OCI-LY1 (cell line): ENCODE data around the gene FSTL3.
"Not testable (repeated sequence)": the region's sequence is repeated elsewhere in the genome, so short reads cannot be mapped to it uniquely, and the experiment has no call there.

Source experiments
- H2AFZ ChIP-seq: fragments of 200-600 bp; sonication (generic), shearing (Covaris generic); 2 replicates; pipeline ENCODE4 v1.6.0; 2014; ENCODE audit warnings: antibody characterized with exemption, mild to moderate bottlenecking, low read length
- H3F3A ChIP-seq: fragments of 200-600 bp; sonication (generic), shearing (Covaris generic); 2 replicates; pipeline ENCODE4 v1.6.0; 2014; ENCODE audit warnings: mild to moderate bottlenecking, antibody characterized with exemption, low read length, moderate library complexity; ENCODE audit not compliant: insufficient read depth
- H3K27ac ChIP-seq: fragments of 200-600 bp; sonication (generic); 2 replicates; pipeline ENCODE4 v1.5.1; 2014; ENCODE audit warnings: low read length, mixed run types, mild to moderate bottlenecking, low read depth; ENCODE audit not compliant: poor library complexity, severe bottlenecking
- H3K27me3 ChIP-seq: fragments of 200-600 bp; sonication (generic); 2 replicates; pipeline ENCODE4 v1.6.0; 2014; ENCODE audit warnings: antibody characterized with exemption, mild to moderate bottlenecking, low read length, moderate library complexity; ENCODE audit not compliant: insufficient read depth
- H3K36me3 ChIP-seq: fragments of 200-600 bp; sonication (generic); 2 replicates; pipeline ENCODE4 v1.6.1; 2014; ENCODE audit warnings: mild to moderate bottlenecking, antibody characterized with exemption, low read length, moderate library complexity, mixed read lengths; ENCODE audit not compliant: insufficient read depth
- H3K4me1 ChIP-seq: fragments of 200-600 bp; sonication (generic); 2 replicates; pipeline ENCODE4 v1.5.1; 2014; ENCODE audit warnings: mild to moderate bottlenecking, low read length, moderate library complexity; ENCODE audit not compliant: insufficient read depth, severe bottlenecking
- H3K4me2 ChIP-seq: fragments of 200-600 bp; sonication (generic), shearing (Covaris generic); 2 replicates; pipeline ENCODE4 v1.6.1; 2014; ENCODE audit warnings: low read length
- H3K4me3 ChIP-seq: fragments of 200-600 bp; sonication (generic); 2 replicates; pipeline ENCODE4 v1.5.1; 2014; ENCODE audit warnings: low read length, low read depth, mild to moderate bottlenecking, mixed read lengths; ENCODE audit not compliant: poor library complexity, severe bottlenecking
- H3K79me2 ChIP-seq: fragments of 200-600 bp; shearing (Covaris generic); 2 replicates; pipeline ENCODE4 v1.6.1; 2016; ENCODE audit warnings: mixed run types, low read length, mixed read lengths; ENCODE audit not compliant: insufficient read depth
- H3K9ac ChIP-seq: fragments of 200-600 bp; sonication (generic), shearing (Covaris generic); 2 replicates; pipeline ENCODE4 v1.6.1; 2014; ENCODE audit warnings: mild to moderate bottlenecking, low read length, mixed read lengths
- H3K9me2 ChIP-seq: fragments of 200-600 bp; sonication (generic), shearing (Covaris generic); 2 replicates; pipeline ENCODE4 v1.6.1; 2014; ENCODE audit warnings: low read depth, mild to moderate bottlenecking, low read length, mixed read lengths
- H3K9me3 ChIP-seq: fragments of 200-600 bp; shearing (Covaris generic); 2 replicates; pipeline ENCODE4 v1.6.1; 2014; ENCODE audit warnings: low read length, mixed read lengths
- H4K20me1 ChIP-seq: fragments of 200-600 bp; sonication (generic), shearing (Covaris generic); 2 replicates; pipeline ENCODE4 v1.6.0; 2016; ENCODE audit warnings: mild to moderate bottlenecking, low read length; ENCODE audit not compliant: insufficient read depth
- CTCF ChIP-seq: fragments of 200-600 bp; sonication (generic), shearing (Covaris generic); IDR thresholded peaks from 2 replicates; pipeline ENCODE4 v1.5.1; 2017; ENCODE audit warnings: mild to moderate bottlenecking, antibody characterized with exemption, low read length, moderate library complexity, mixed read lengths
- EZH2 ChIP-seq: fragments of 200-600 bp; sonication (generic), shearing (Covaris generic); IDR thresholded peaks from 2 replicates; pipeline ENCODE4 v1.8.0; 2017; ENCODE audit warnings: borderline replicate concordance, mixed run types, mild to moderate bottlenecking, antibody characterized with exemption, low read length, moderate library complexity, mixed read lengths

Gene FSTL3

GRCh38 chr19:668675-669434, 7.3 kb upstream of the FSTL3 start:
- not testable (repeated sequence) for H3F3A ChIP-seq, H3K27ac ChIP-seq, H3K9ac ChIP-seq, H4K20me1 ChIP-seq, H2AFZ ChIP-seq, H3K27me3 ChIP-seq, H3K4me3 ChIP-seq, H3K9me3 ChIP-seq, H3K36me3 ChIP-seq, H3K9me2 ChIP-seq, H3K79me2 ChIP-seq, H3K4me2 ChIP-seq
- peaks cover 14% of the 10 kb centered on the region for H3K4me1 ChIP-seq

GRCh38 chr19:670609-671075, 5.5 kb upstream of the FSTL3 start:
- Histone ChIP-seq H3F3A (no peaks in the 10 kb centered on the region), H4K20me1 (no peaks in the 10 kb centered on the region), H3K9me3 (no peaks in the 10 kb centered on the region), H3K27me3 (peaks cover 4% of the 10 kb centered on the region; the same call in 1 of the 2 replicates), H2AFZ (no peak overlapping the region), H3K36me3 (no peaks in the 10 kb centered on the region), H3K4me2 (no peak overlapping the region), H3K4me1 (no peaks in the 10 kb centered on the region), H3K4me3 (no peak overlapping the region), H3K9me2 (no peaks in the 10 kb centered on the region), H3K27ac (no peak overlapping the region), H3K79me2 (no peaks in the 10 kb centered on the region), H3K9ac (no peak overlapping the region)
- TF ChIP-seq CTCF (no peak), EZH2 (no peak)

GRCh38 chr19:674282-675151, 1.7 kb upstream of the FSTL3 start:
- H3K9me3 ChIP-seq, result no peaks in the 10 kb centered on the region
- no peak overlapping the region for H3K4me2 ChIP-seq
- H3K27ac ChIP-seq, result no peak overlapping the region
- H3K79me2 ChIP-seq, result no peaks in the 10 kb centered on the region
- TF ChIP-seq EZH2 (no peak), CTCF (no peak)
- H3K4me3 ChIP-seq, result no peak overlapping the region
- no peaks in the 10 kb centered on the region for H3F3A ChIP-seq
- H3K4me1 ChIP-seq, result peaks cover 4% of the 10 kb centered on the region
- no peaks in the 10 kb centered on the region for H4K20me1 ChIP-seq
- H3K9ac ChIP-seq, result no peak overlapping the region
- no peaks in the 10 kb centered on the region for H3K9me2 ChIP-seq
- no peaks in the 10 kb centered on the region for H3K36me3 ChIP-seq
- no peak overlapping the region for H2AFZ ChIP-seq
- peaks cover 8% of the 10 kb centered on the region; the same call in 1 of the 2 replicates for H3K27me3 ChIP-seq
